H4 (cell line): Measurements from ENCODE around the gene DPYD. TPM values are rescaled to one million over a fixed set of nuclear protein-coding genes. Genes with fewer than 3 reads are reported as not detected.

Experiments used
- DNase-seq: peaks from one replicate; pipeline ENCODE4 v3.0.0-alpha.2; 2015; ENCODE audit warnings: low spot score
- total RNA-seq: library from RNA; depleted of rRNA; stranded (reverse); fragments of >200 nt; shearing (Covaris generic); gene quantifications from 2 replicates; pipeline ENCODE4 v1.2.3, GENCODE V29; 2014

Gene DPYD
- total RNA-seq, 1 experiment from 2014 or later, result 18.2 TPM

DNA sequence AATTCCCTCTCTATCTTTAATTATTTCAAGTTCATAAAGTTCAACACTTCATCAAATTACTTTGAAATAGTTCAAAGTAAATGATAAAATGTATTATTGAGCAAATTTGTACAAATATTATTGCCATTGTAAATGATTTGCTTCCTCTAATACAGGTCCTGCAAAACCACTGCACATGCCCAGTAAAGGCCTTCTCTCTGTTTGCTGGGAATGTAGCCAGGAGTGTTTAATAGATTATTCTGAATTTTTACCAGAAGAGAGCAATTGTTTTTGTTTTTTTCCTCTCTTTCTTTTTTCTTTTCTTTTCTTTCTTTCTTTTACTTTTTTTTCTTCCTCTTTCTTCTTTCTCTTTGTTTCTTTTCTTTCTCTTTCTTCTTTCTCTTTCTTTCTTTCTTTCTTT is 713.0 kb downstream of the DPYD start:
- no peak for DNase-seq

DNA sequence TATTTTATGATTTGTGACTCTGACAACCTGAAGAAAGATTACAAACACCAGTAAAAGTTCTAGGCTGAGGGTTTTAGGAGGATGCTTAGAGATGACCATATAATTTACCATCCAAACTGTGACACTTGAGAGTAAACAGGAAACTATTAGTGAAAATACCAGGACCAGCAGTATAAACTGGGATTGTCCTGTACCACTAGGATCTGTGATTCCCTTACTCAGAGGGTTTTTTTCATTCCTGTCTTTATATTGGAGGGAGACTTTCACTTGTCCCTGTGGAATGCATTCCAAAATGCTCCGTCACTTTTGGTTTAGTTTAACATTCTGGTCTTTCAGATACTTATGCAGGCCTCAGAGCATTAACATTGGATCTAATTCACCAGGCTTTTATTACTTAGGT is 716.4 kb downstream of the DPYD start:
- DNase-seq, result no peak

DNA sequence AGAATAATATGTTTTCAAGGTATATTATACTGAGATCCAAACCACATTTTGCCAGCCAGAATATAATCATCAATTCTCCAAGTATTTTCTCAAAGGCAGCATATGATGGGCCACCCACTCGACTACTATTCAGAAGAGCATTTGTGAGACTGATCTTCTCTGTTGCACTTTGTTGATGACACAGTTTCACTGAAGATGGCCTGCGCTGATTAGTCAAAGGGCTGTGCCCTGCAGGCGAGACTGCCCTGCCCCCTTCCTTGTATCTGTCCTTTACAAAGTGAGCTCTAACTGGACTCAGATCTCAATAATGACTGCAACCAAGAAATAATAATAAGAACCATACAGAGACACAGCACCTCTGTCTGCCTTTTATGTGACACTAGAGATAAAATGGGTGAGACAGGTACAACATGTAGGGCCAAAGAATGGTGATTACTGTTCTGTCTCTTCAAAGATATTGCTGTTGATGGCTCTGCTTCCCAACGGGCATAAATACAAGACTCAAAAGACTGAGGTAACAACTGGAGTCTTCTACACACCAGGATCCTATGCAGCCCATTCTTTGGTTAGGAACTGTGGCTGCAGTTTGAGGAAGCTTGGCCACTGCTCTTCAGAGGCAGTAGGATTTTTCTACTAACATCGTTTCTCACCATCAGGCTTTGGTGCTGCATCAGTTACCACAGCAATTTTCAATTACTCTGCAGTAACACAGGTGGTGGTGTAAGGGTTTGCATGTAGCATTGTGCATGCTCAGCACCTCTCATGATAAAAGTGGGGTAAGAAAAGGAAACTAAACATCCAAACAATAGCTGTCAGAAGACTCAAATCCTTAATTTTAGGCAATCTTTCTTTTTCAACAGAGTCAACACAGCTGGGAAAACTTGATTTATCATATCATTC is 718.1 kb downstream of the DPYD start:
- DNase-seq, result no peak

DNA sequence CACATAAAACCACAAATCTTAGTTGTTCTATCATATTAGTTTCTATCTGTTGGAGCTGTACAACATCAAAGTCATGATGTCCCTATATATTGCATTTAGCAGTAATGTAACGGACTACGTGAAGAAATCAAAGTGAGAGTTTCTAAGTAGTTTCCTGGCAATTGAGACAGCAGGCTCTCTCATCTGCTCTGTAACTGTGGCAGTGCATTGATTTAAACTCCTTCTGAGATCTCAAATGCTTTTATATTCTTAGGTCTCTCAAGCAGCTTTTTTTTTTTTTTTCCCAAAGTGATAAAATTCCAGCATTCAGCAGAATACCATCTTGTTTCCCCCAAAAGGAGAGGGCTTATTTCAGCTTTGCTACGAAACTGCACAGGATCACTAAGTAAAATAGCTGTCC is 719.2 kb downstream of the DPYD start:
- no peak for DNase-seq

DNA sequence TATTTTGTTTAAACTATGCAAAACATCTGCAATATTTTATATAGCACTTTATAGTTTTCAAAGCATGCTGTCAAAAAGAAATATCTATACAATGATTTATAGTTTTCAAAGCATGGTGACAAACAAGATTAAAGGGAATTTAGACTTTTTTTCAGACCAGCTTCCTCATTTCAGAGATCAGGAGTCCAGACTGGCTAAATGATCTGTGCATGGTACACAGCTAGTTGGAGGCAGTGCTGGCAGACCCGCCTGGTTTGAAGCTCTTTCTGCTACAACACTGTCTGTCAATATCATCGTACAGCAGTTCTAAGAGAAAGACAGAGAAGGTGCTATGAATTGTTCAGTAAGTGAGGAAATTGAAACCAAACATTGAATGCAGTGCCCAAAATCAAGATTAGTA is 720.2 kb downstream of the DPYD start:
- DNase-seq, result no peak

DNA sequence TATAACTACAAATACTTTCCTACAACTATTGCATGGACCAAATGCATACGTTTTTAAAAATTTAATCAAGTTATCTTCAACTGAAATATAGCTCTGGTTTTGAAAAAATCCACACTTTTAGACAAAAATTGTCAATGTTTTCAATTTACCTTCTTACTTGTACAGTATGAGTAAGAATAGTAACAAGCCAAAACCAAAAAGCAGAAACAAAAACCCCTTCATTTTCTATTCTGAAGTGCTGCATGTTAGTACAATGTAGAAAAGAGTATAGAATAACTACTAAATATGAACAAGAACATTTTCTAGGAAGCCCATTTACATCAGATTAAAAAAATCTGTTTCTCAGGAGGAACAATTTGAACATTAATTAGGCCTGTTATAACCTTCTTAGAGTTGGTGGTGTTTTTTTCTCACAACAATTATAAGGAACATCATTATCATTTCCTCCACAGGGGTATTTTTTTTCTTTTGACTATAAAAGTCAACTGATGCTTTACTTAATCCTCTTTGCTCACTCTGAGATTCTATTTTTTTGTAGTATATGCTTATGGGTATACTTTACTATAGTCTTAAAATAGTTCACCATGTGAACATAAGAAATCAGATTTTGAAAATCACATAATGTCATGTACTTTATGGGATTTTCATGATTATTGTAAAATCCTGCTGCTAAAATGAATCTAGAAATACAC is 723.9 kb downstream of the DPYD start:
- no peak for DNase-seq

DNA sequence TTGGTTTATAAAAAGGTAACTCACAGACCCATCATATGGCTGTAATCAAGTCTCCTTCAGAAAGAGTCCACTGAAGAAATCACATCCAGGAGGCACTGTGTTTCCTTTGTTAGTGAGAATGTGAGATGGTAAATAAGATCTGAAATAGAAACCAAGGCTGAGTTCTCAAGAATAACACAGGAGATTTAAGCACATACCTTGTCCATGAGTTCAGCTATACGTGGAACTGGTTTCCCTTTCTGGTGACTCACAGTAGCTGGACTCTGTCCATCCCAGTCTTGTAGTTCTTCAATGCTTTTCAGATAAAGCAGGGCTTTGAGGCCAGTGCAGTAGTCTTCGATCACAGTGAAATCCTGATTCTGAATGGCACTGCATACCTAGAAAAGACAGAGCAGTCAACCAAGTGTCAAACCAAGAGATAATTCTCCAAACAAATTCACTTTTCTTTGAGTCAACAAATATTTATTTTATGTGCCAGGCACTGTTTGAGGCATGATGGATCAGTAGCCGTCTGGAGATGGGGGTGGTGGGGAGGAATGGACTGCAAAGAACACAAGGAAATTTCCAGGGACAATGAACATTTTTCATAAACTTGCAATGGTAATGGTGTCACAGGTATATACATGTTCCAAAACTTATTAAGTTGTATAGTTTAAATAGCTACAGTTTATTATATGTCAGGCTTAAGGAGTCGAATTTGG is 727.8 kb downstream of the DPYD start:
- DNase-seq, result peak; percentile 78

DNA sequence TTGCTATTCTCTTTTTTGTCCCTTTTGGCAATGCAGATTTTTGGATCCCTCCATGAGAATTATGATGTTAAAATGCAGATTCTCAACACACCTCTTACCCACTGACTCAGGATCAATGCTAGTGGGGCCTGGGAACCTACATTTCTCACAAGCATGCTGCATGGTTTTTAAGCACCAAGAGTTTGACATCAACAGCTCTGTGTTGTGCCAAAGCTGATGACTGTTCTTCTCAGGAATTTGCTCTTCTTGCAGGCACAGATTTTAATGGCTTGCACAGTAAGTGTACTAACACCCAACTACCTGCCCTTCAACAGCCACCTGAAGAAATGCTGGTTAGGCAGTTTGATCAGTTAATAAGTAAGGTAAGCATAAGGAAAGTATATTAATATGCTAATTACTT is 730.5 kb downstream of the DPYD start:
- DNase-seq, result no peak

DNA sequence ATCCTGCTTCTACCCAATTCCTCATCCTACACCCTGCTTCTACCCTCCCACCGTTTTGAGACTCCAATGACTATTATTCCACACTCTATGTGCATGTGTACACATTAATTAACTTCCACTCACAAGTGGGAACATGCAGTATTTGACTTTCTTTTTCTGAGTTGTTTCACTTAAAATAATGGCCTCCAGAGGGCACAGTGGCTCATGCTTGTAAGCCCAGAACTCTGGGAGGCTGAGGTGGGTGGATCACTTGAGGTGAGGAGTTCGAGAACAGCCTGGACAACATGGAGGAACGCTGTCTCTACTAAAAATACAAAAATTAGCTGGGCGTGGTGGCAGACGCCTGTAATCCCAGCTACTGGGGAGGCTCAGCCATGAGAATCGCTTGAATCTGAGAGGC is 734.5 kb downstream of the DPYD start:
- no peak for DNase-seq

DNA sequence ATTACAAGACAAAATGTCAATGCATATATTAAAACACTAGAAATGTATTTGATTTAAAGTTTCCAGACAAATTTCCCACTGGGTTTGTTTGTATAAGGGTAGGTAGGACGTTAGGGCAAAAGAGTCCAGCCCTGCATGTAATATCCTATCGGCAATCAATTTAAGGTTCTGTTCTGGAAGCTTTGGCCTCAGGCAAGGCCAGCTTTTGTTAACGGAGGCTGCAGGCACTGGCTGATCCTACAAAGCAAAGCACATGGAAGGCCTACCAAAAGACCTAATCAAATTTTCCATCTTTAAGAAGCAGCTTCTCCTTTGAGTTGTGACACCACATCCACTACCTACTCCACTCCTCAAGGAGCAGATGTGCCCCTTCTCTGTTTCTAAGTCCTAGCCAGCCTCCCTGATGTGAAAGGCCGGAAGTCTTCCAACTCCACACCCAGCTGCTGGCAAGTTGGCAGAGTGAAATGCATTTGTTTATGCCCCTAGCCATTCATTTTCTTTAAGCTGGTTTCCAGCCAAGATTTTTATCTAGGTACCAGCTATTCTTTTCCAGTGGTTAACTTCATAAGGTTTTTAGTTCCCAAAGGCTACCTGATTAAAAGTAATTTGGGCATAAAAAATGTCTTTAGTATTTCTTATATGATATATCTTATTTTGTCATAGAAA is 746.7 kb downstream of the DPYD start:
- DNase-seq, result peak; percentile 69

DNA sequence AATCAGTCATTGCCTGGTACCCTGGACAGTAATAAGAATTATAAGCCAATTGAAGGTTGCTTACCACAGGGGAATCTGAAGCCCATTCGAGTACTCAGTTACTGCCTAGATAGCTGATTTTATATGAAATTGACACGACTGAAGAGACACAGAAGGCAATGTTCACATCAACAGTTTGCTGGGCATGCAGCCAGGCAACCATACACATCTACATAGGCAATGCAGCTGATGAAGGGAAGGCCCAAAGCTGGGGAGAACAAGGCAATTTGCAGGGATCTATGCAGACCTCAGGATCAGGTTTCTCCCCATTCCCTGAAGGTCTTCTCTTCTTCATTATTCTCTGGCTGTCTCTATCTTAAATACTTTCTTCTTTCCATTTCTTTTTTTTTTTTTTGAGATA is 750.5 kb downstream of the DPYD start:
- DNase-seq, result no peak

DNA sequence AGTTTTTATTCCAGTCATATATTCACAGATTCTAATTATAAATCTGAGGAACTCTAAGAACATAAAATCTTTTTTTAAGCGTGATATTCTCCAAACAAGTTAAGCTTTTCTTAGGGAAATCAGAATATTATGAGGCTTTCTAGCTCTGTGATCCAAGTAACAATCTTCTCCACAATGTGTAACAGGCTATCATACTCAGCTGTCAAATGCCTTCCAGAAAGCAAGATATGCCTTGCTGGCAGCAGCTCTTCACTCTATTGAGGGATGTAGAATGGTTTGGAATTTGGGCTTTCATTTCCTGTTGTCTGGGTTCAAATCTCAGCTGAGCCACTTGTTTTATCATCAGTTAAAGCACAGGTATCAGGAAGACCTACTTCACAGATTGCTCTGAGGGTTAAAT is 752.8 kb downstream of the DPYD start:
- no peak for DNase-seq

DNA sequence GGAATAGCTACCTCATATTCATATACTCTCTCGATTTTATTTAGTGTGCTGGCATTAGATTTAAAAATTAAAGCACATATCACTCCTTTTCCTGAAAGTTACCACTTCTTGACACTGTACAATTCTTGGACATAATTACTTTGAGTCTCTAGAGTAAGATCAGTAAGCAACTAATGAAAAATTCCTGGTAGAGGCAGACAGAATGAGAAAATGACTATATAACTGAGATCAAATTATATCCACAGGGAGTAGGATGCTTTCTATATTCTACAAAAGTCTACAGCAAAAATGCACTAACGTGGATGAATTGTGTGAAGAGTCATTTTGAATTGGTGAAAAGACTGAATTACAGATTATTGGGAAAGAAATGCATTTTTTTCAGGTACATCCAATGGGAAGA is 753.6 kb downstream of the DPYD start:
- no peak for DNase-seq

DNA sequence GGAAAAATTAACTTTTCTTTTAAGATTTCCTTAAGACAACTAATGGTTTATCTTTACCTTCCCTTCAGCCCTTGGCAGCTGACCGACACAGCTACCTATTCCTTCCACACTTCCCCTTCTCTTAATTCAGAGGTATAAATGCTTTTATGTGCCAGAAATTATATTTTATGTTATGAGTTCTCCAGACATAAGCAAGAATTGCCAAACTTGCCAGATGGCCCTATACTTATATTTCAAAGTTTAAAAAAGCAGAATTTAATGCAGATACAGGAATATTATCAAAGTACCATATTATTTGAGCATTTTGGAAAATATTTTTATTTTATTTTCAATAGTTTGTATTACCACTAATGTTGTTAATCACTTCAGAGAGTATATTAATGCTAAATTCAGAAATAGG is 754.2 kb downstream of the DPYD start:
- DNase-seq, result no peak

DNA sequence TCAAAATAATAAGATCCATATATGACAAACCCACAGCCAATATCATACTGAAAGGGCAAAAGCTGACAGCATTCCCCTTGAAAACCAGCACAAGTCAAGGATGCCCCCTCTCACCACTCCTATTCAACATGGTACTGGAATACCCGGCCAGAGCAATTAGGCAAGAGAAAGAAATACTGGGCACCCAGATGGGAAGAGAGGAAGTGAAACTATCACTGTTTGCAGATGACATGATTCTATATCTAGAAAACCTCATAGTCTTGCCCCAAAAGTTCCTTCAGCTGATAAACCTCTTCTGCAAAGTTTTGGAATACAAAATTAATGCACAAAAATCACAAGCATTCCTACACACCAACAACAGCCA is 756.6 kb downstream of the DPYD start:
- no peak for DNase-seq

DNA sequence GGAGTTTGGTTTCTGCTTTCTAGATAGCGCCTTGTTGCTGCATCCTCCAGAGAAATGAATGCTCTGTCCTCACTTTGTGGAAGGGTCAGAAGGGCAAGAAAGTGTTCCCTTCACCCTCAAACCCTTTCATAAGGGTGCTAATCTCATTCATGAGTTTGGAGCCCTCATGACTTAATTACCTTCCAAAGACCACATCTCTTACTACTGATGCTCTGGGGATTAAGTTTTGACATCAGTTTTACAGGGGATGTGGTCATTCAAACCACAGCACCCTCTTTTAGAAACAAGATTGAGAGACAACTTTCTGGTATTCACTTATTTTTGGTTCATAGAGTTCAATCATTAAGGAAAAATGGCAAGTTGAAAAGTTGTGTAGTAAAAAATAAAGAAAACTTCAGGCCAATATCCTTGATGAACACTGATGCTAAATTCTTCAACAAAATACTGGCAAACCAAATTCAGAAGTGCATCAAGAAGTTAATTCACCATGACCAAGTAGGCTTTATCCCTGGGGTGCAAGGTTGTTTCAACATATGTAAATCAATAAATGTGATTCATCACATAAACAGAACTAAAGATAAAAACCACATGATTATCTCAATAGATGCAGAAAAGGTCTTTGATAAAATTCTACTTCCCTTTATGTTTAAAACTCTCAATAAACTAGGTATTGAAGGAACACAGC is 757.1 kb downstream of the DPYD start:
- DNase-seq, result no peak

DNA sequence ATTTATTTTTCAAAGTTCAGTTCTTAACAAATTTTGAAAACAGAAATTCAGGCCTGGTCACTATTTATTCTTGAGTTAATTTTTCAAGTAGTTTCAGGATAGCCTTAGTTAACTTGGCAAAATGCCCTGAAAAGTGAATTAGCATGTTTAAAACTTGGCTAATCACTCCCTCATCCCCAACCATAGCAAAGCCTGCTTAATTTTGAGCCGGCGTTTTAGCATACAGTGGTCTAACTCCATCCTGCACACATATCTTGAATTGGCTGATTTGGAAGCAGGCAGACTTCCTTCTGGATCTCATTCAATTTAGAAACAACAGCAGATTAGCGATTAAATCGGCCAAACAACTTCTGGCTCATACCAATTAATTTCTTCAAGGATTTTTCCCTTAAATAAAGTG is 760.0 kb downstream of the DPYD start:
- DNase-seq, result no peak

DNA sequence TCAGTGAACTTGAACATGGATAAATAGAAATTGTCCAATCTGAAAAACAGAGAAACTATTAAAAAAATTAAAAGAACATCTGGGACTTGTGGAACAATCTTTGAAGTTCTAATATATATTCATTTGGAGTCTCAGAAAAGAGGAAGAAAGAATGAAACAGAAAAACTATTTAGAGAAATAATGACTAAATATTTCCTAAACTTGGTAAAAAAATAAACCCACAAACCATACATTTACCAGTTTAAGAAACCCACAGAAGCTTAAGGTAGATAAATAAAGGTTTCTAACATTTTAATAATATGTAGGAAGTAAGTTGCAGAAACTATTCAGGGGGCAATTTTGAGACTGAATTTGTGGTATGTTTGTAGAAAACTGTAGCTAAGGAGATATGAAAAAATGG is 761.5 kb downstream of the DPYD start:
- no peak for DNase-seq

DNA sequence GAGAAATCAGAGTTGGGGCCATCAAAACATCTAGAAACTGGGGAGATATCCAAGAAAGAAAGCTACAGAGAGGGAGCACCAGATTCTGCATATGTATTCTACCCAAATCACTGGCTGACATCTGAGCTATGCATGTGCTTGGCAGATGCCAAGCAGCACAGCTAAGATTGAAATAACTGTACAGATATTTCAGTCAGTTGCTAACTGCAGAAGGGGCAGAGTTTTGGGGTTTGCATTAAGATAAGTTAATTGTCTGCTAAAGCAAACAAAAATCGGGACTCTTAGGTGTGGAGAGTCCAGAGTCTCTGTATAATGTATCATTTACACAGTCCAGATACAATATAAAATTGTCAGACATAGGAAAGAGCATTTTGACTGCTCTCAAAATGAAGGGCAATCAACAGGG is 762.1 kb downstream of the DPYD start:
- no peak for DNase-seq

DNA sequence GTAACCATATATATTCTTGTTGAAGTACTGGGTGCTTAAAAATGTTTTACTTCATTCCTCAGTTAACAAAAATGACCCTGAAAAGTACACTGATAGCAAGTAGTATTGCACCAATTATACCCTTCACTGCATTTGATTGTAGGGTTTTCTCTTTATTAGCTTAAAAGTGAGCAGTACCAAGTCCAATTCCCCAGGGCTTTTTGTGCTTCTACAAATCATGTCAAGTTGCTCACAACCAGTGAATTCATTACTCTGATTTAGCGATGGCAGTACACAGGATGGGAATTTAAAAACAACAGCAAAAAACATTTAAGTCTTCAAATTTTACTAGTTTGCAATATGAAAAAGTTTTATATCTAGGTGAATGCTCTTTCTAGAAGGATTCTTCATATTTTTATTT is 762.8 kb downstream of the DPYD start:
- no peak for DNase-seq

DNA sequence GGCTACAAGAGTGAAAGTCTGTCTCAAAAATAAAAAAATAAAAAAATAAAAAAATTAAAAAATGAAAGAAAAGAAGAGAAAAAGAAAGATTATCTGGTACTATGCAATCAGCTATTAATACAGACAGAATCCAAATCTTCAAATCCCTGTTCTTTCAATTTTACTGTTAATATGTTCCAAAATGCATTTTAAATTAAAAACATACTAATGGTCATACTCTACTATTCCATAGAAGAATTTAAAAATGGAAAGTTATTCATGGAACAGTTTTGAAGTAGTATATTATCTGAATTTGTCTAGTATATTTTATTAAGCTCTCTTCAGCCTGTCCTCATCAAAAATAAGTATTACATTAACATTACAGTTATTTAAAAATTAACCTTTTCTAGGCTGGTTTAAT is 769.2 kb downstream of the DPYD start:
- DNase-seq, result no peak
